KBM-7 (cell line): ENCODE results near the gene SH2D5.

Experiments
- DNase-seq: peaks from one replicate; pipeline ENCODE4 v3.0.0-alpha.2; 2015
- in situ Hi-C: fragments of 300-500 bp; cut with MboI; formaldehyde crosslinking; loops from 2 replicates; pipeline ENCODE4 v1.14.3; 2020; ENCODE audit warnings: low sequenced_read_pairs, low pct_unique_long_range_greater_than_20kb, mixed read lengths

Gene SH2D5

GRCh38 chr1:20729155-20729931 lies 3.2 kb downstream of the SH2D5 start:
- no peak for DNase-seq
- in situ Hi-C loops, result no loop called here

DNA sequence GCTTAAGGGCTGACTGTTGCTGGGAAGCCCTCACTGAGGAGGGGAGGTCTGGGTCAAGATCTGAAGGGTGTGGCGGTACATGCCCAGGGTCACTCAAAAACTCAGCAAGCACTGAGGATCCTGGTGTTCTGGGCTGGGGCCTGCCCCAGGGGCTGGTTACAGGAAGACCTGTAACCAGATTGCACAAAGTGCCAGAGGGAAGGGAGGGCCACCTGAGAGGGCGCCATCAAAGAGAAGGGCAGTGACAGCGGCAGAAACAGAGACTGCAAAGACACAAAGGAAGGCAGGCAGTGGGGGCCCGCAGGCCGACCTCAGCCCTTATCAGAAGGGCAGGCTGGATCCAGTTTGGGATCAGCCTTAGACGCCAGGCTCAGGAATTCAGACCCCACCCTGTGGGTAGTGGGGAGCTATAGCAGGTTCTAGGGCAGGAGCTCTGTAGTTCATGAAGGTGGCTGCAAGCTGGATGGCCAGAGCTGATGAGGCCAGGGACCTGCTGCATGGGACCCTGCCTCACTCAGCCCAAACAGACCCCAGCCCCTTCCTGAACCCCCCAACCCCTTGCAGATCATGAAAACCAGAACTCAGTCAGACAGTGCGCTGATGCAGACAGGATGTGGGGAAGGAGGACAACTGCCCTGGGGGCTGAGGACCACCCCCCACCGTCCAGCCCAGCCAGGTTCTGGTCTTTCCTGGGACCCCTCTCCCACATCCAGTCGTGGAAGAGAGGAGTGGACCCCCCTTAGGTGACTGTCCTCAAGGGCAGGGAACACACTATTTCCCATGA lies 3.9 kb downstream of the SH2D5 start:
- DNase-seq, result no peak
- in situ Hi-C loops, result no loop called here

GRCh38 chr1:20727746-20728316 lies 4.7 kb downstream of the SH2D5 start:
- peak; percentile 52 for DNase-seq
- in situ Hi-C loops, result no loop called here

GRCh38 chr1:20726932-20727745 lies 5.4 kb downstream of the SH2D5 start:
- in situ Hi-C loops, result no loop called here
- no peak for DNase-seq

DNA sequence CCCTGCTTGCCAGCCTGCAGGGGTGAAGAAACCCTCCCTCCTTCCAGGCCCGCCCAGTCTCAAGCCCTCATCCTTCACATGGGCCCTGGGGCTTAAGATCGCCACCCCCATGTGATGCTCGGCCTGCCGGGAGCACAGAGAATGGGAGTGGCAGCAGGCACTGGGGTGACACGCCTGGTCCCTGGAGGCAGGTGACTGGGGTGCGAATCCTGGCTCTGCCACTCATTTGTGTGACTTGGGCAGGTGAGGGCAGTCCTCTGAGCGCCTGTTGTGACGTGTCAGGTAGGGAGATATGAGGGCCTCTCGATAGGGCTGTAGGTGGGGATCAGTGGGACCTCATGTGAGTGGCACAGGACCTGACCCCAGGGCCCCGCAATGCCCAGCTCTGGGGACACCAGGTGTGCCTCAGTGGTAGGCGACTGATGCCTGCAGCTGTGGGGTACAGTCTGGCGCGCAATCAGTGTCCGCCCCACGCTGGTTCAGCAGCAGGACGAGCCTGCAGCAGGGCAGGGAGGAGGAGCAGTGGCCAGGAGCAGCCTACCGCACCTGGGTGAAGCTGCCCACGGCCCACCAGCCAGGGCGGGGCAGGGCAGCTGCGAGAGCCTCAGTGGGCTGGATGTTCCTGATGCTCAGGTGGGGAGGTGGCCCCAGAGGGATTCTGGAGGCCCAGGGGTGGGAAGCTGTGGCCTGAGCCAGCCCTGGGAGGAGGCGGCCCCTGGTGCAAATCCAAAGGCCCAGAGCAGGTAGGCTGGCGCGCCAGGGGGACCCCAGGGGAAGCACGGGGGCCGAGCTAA lies 6.2 kb downstream of the SH2D5 start:
- in situ Hi-C loops, result no loop called here
- DNase-seq, result no peak

DNA sequence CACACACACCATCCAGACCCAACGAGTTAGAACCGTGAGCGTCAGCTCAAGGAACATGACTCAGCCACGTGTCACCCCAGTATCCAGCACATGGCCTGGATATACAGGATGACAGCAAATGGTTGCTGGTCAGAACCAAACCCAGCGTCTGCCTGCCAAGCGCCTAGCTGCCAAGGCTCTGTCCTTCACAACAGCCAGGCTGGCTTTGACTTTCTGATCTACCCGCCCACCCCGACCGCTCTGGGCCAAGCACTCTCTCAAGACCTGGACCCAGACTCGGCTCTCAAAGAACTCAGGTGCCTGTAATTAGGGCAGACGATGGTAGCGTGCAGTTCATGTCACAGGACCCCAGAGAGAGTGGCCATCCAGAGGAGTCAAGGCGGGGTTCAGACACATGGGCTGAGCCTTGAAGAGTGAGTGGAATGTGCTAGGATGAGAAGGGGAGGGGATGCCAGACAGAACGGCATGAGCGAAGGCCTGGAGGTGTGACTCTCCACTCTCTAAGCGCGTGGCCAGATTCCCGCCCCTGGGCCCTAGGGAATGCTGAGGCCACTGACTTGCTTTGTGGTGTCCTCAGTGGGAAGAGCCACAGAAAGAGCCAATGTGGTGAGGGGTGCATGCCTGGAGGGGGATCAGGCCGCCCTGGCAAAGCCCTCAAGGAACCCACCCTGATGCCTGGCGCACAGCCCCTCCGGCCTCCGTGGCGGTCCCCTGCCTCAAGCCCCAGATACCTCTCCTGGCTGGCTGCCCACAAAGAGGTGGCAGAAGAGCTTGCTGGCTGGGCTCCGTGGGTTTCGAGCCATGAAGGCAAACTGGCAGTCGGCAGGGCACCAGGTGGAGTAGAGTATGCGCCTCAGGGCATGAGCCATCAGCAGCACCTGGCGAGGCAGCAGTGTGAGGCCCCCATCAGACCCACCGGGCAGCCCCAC lies 7.0 kb downstream of the SH2D5 start:
- in situ Hi-C loops, result no loop called here
- DNase-seq, result no peak

DNA sequence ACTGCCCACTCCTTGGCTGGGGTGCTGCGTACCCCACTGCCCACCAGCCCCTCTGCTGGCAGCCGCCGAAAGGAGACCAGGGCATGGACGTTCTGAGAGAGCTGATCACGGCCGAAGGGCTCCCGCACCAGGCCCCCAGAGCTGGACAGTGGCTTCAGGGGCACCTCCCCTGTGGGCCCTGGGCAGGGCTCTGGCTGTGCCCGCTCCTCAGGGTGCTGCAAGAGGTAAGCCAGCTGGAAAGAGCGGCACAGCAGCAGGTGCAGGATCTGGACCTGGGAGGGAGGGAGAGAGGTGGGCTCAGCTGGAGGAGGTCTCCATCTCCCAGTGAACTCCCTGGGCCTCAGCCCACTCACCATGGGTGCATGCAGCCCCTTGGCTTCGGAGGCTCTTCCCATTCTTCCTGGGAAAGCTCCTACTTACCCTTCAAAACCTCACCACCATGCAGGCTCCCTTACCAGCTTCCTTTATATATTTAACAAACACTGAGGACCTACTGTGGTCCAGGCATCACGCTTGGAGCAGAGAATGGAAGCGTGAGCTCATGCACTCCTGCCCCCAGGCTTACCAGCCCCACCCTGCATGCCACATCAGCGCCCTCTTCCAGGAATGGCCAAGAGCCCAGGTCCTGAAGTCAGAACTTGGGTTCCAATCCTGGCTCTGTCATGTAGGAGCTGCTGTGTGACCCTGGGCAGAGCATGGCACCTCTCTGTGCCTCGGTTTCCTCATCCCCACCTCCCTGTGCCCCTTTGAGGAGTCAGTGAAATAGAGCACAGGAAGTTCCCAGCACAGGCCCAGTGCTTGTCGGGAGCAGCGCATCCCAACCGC lies 7.9 kb downstream of the SH2D5 start:
- in situ Hi-C loops, result loop anchor here (25.0 kb wide), 1 partner anchor 463 kb away; the partner anchor contains the start of gene EIF4G3
- DNase-seq, result no peak

- in situ Hi-C loops, result loop anchor here (25.0 kb wide), 1 partner anchor 464 kb away; the partner anchor contains the start of gene EIF4G3
These were observed 8.8 kb downstream of the SH2D5 start for GRCh38 chr1:20723537-20724363.

GRCh38 chr1:20723159-20723536 lies 9.4 kb downstream of the SH2D5 start:
- in situ Hi-C loops, result loop anchor here (25.0 kb wide), 1 partner anchor 464 kb away; the partner anchor contains the start of gene EIF4G3
- DNase-seq, result no peak

More at GRCh38 chr1:20723537-20724363, 8.8 kb downstream of the SH2D5 start:
- no peak for DNase-seq

GRCh38 chr1:20721117-20722061 lies 11.1 kb downstream of the SH2D5 start:
- in situ Hi-C loops, result loop anchor here (25.0 kb wide), 1 partner anchor 466 kb away; the partner anchor contains the start of gene EIF4G3

DNA sequence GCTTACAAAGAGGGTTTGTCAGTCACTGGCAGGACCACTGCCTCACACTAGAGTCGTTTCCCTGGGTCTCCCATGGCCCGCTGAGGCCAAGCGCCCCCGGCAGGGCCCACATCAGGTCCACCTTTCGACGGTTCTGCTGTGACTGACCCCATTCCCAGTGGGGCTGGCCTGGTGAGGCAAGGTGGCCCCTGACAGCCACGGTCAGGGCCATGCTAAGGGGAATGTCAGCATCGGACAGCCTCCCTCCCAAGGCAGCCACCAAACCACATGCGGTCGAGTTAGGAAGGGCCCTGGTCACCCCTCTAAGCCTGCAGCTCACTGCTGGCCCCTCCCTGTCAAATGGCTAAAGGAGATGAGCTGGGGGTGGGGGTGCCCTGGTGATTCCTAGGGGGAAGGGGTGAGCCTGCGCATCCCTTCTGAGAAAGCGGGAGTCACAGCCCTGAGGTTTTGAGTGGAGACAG lies 11.8 kb downstream of the SH2D5 start:
- no peak for DNase-seq
- in situ Hi-C loops, result loop anchor here (25.0 kb wide), 1 partner anchor 467 kb away; the partner anchor contains the start of gene EIF4G3

More at GRCh38 chr1:20721117-20722061, 11.1 kb downstream of the SH2D5 start:
- DNase-seq, result no peak

GRCh38 chr1:20719871-20720620 lies 12.5 kb downstream of the SH2D5 start:
- in situ Hi-C loops, result loop anchor here (25.0 kb wide), 1 partner anchor 467 kb away; the partner anchor contains the start of gene EIF4G3
- no peak for DNase-seq

DNA sequence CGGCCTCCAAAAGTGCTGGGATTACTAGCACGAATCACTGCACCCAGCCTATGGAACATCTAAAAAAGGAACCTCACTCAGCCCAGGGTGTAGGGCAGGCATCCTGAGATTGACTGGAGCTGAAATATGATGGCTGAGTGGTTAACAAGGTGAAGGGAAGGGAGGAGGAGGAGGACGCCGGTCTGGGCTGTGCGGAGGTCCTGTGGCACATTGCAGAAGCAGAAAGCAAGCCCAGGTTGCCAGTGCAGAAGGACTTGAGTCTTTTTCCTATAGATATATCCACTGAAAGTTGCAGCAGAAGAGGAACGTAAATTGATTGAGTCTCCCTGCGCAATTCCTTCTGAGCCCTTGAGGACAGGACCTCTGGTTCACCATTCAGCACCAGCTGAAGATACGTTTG lies 13.2 kb downstream of the SH2D5 start:
- in situ Hi-C loops, result loop anchor here (25.0 kb wide), 1 partner anchor 468 kb away; the partner anchor contains the start of gene EIF4G3
- no peak for DNase-seq
